Measurements from ENCODE around the gene PRAMEF1. TPM values are rescaled to one million over a fixed set of nuclear protein-coding genes. Genes with fewer than 3 reads are reported as not detected.
"Not testable (repeated sequence)": the region's sequence is repeated elsewhere in the genome, so short reads cannot be mapped to it uniquely, and the experiment has no call there.

The PRAMEF1 gene
- total and polyA plus RNA-seq, 10 of the 15 experiments (the other 5 are each of a cell fraction or from before 2014, with no cell fraction given), result not detected

DNA sequence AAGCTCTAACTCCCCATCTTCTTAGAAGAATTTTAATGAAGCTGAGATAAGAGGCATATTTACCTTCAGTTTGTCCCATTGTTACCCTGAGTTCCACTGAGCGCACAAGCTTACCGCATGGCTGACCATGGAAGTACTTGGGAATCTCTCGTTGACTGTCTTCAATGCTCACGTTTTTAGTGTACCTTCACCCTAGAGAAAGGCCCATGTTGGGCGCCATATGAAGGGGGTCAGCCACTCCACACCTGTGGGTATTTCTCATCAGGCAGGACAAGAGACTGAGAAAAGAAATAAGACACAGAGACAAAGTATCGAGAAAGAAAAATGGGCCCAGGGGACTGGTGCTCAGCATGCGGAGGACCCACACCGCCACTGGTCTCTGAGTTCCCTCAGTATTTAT is 6.5 kb upstream of the PRAMEF1 start:
- ATAC-seq, result not testable (repeated sequence)

DNA sequence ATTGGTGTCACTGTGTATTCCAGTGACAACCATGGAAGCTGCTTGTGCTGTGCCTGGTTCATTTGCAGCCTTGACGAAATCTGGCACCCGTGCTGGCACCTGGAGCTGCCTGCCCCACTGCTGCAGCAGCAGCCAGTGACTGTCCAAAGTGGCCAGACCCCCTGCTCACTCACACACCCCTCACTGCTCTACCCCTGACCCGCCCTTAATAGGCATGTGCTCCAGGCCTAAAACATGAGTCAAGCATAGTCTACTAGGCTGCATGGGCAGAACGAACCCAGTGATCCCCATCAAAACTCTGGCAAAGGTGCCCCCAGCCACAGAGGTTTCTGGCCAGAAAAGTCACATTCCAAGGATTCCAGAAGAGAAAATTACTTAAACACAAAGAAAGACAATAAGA is 7.7 kb downstream of the PRAMEF1 start:
- BruUV-seq (replicated peaks), result no TSS peak
- Histone ChIP-seq H3K36me3 (ENCODE audit: control insufficient read depth in 2 of 2, insufficient read depth in 2 of 2, low read length in 1 of 2) (no peaks in the 10 kb centered on the region), H3K9ac (ENCODE audit: control insufficient read depth, insufficient read depth, low read length) (no peak overlapping the region), H4K20me1 (ENCODE audit: control insufficient read depth, insufficient read depth) (no peaks in the 10 kb centered on the region), H3K27ac (ENCODE audit: control insufficient read depth, insufficient read depth) (no peak overlapping the region), H3K4me3 (no peak overlapping the region), H3K27me3 (replicated peaks in 1 of 2; ENCODE audit: control insufficient read depth in 2 of 2, insufficient read depth in 2 of 2, low read length in 1 of 2) (no peaks in the 10 kb centered on the region), H3K9me3 (replicated peaks; ENCODE audit: control insufficient read depth, insufficient read depth, low read length) (no peaks in the 10 kb centered on the region), H2AFZ (ENCODE audit: control insufficient read depth, low read depth, low read length) (no peak overlapping the region), H3K4me1 (ENCODE audit: control insufficient read depth, insufficient read depth, low read length) (no peaks in the 10 kb centered on the region), H3K79me2 (ENCODE audit: control insufficient read depth, insufficient read depth, low read length) (no peaks in the 10 kb centered on the region), H3K4me2 (ENCODE audit: control insufficient read depth, insufficient read depth) (no peak overlapping the region)
- WGBS (ENCODE audit: insufficient coverage, insufficient replicate concordance, low lambda C conversion rate, missing lambda C conversion rate), result 0% methylated on average over 4 of the region's 4 CpGs
- POLR2A ChIA-PET, result no interaction called here
- intact Hi-C loops (cut with micrococcal nuclease; ENCODE audit: unreplicated experiment), result no loop called here
- SMC1A ChIA-PET (ENCODE audit: uncharacterized antibody, unreplicated experiment), result no interaction called here
- DNase-seq (ENCODE audit: low read depth, low spot score) (no peak), FAIRE-seq (no peak), ATAC-seq (no peak)
- CTCF ChIA-PET, result no interaction called here
- RAD21 ChIA-PET (ENCODE audit: unreplicated experiment), result no interaction called here
- in situ Hi-C loops (cut with MboI), result no loop called here
- TF ChIP-seq TCF3 (IDR thresholded peaks at IDR 0.05; ENCODE audit: borderline replicate concordance, insufficient read depth, low read depth, low read length), result no peak
- no peak for TF ChIP-seq FOS (IDR thresholded peaks at IDR 0.05; ENCODE audit: borderline replicate concordance, extremely low read depth, insufficient read length)
- no peak for TF ChIP-seq ZNF24 (IDR thresholded peaks at IDR 0.05)
- TF ChIP-seq ZSCAN29 (IDR thresholded peaks at IDR 0.05), result no peak
- no peak for TF ChIP-seq EED (IDR thresholded peaks at IDR 0.05; ENCODE audit: low read depth)
- TF ChIP-seq BMI1 (IDR thresholded peaks at IDR 0.05; ENCODE audit: borderline replicate concordance), result no peak
- TF ChIP-seq PML (IDR thresholded peaks at IDR 0.05; ENCODE audit: low read length), result no peak
- TF ChIP-seq TBL1XR1 (IDR thresholded peaks at IDR 0.05; ENCODE audit: low read depth, low read length), result no peak
- no peak for TF ChIP-seq NFXL1 (IDR thresholded peaks at IDR 0.05; ENCODE audit: borderline replicate concordance)
- TF ChIP-seq ZBED1 (IDR thresholded peaks at IDR 0.05; ENCODE audit: borderline replicate concordance), result no peak
- TF ChIP-seq, protein P1, sequence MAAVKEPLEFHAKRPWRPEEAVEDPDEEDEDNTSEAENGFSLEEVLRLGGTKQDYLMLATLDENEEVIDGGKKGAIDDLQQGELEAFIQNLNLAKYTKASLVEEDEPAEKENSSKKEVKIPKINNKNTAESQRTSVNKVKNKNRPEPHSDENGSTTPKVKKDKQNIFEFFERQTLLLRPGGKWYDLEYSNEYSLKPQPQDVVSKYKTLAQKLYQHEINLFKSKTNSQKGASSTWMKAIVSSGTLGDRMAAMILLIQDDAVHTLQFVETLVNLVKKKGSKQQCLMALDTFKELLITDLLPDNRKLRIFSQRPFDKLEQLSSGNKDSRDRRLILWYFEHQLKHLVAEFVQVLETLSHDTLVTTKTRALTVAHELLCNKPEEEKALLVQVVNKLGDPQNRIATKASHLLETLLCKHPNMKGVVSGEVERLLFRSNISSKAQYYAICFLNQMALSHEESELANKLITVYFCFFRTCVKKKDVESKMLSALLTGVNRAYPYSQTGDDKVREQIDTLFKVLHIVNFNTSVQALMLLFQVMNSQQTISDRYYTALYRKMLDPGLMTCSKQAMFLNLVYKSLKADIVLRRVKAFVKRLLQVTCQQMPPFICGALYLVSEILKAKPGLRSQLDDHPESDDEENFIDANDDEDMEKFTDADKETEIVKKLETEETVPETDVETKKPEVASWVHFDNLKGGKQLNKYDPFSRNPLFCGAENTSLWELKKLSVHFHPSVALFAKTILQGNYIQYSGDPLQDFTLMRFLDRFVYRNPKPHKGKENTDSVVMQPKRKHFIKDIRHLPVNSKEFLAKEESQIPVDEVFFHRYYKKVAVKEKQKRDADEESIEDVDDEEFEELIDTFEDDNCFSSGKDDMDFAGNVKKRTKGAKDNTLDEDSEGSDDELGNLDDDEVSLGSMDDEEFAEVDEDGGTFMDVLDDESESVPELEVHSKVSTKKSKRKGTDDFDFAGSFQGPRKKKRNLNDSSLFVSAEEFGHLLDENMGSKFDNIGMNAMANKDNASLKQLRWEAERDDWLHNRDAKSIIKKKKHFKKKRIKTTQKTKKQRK (IDR thresholded peaks at IDR 0.05; ENCODE audit: low read depth, low read length), result no peak
- no peak for TF ChIP-seq HDAC6 (IDR thresholded peaks at IDR 0.05; ENCODE audit: unreplicated experiment)
- no peak for TF ChIP-seq SMAD5 (IDR thresholded peaks at IDR 0.05; ENCODE audit: low read depth)
- TF ChIP-seq JUND (IDR thresholded peaks at IDR 0.05; ENCODE audit: low read depth, low read length), result no peak

More for the DNA sequence above, 6.5 kb upstream of the PRAMEF1 start:
- H4K20me1 ChIP-seq (ENCODE audit: control insufficient read depth, insufficient read depth); intact Hi-C loops (cut with micrococcal nuclease; ENCODE audit: unreplicated experiment); FAIRE-seq; H3K27ac ChIP-seq (ENCODE audit: control insufficient read depth, insufficient read depth); POLR2A ChIA-PET; DNase-seq (ENCODE audit: low read depth, low spot score); SMC1A ChIA-PET (ENCODE audit: uncharacterized antibody, unreplicated experiment); H3K4me1 ChIP-seq (ENCODE audit: control insufficient read depth, insufficient read depth, low read length); H3K9ac ChIP-seq (ENCODE audit: control insufficient read depth, insufficient read depth, low read length); H3K4me2 ChIP-seq (ENCODE audit: control insufficient read depth, insufficient read depth); H3K36me3 ChIP-seq (ENCODE audit: control insufficient read depth in 2 of 2, insufficient read depth in 2 of 2, low read length in 1 of 2); CTCF ChIA-PET; H3K9me3 ChIP-seq (replicated peaks; ENCODE audit: control insufficient read depth, insufficient read depth, low read length); H3K4me3 ChIP-seq; in situ Hi-C loops (cut with MboI); H3K79me2 ChIP-seq (ENCODE audit: control insufficient read depth, insufficient read depth, low read length); H3K27me3 ChIP-seq (replicated peaks in 1 of 2; ENCODE audit: control insufficient read depth in 2 of 2, insufficient read depth in 2 of 2, low read length in 1 of 2); H2AFZ ChIP-seq (ENCODE audit: control insufficient read depth, low read depth, low read length); BruUV-seq (replicated peaks); RAD21 ChIA-PET (ENCODE audit: unreplicated experiment): not testable (repeated sequence)
- 71% methylated on average over 7 of the region's 8 CpGs for WGBS (ENCODE audit: insufficient coverage, insufficient replicate concordance, low lambda C conversion rate, missing lambda C conversion rate)
